Stimulated activated naive B cell treated with anti-CD40 and anti-IgM and Interleukin-4, amounts not matched to agents 10 μg/mL and 1 μg/mL and 100 μg/mL, for 72 hours (primary cell): ENCODE data around the gene TPRN.
A peak's percentile ranks its signal among the peaks of the same experiment; 100 is the strongest.

Source experiments
- ATAC-seq, 2 donors: fragments of 150-1000 bp; cut with Tn5 transposase; replicated peaks; 2 replicates each; pipeline ENCODE4 v1.10.0; 2021; ENCODE audit warnings: moderate library complexity in 1 of 2
- DNase-seq: peaks from one replicate; pipeline ENCODE4 v3.0.0; 2021
- H3K27ac Mint-ChIP-seq: one replicate; pipeline ENCODE4 v1.8.0; 2022; ENCODE audit warnings: mild to moderate bottlenecking, mixed read lengths
- H3K27me3 Mint-ChIP-seq, 2 donors: one replicate each; pipeline ENCODE4 v1.8.0; 2022; ENCODE audit warnings: mixed read lengths in 2 of 2
- H3K36me3 Mint-ChIP-seq, 2 donors: one replicate each; pipeline ENCODE4 v1.8.0; 2022; ENCODE audit warnings: mixed read lengths in 2 of 2, mild to moderate bottlenecking in 1 of 2
- H3K4me1 Mint-ChIP-seq, 2 donors: one replicate each; pipeline ENCODE4 v1.8.0; 2022; ENCODE audit warnings: mixed read lengths in 2 of 2, mild to moderate bottlenecking in 1 of 2
- H3K4me3 Mint-ChIP-seq, 2 donors: one replicate each; pipeline ENCODE4 v1.8.0; 2022; ENCODE audit warnings: mild to moderate bottlenecking in 2 of 2, mixed read lengths in 2 of 2, moderate library complexity in 1 of 2
- H3K9me3 Mint-ChIP-seq, 2 donors: one replicate each; pipeline ENCODE4 v1.8.0; 2022; ENCODE audit warnings: mixed read lengths in 2 of 2, mild to moderate bottlenecking in 1 of 2

Gene TPRN

DNA sequence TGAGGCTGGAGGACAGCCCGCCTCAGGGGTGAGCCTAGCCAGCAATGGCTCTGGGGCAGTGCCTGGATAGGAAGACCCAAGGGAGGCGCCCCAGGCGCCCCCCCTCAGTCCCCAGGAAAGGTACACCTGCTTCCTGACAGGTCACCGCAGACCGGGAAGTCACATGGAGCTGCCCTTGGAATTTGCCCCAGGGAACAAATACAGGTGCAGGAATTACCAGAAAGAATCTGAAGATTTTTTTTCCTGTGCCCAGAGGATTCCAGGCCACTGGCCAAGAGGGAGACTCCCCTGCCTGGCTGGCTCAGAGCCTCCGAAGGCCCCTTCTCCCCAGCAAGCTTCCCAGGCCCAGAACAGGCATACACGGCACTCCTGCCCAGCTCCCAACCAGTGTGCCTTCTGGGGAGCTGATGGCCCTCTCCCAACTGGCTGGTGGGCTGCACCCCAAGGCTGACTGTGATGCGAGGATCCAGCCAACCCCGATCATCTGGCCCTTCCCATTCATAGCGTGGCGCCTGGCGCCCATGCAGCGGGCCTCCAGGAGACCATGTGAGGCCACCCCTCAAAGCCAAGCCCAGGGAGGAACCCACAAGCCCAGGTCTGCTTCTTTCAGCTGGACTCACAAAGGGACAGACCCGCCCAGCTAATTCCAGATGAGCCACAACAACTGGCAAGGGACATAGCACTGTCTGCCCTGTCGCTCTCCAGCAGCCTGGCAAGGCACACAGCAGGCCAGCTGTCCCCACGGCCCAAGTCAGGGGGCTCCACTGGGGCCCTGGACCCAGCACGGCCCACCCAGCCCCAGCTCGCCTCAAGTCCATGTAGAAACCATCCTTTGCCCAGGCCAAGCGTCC, 2.3 kb downstream of the TPRN start:
- Mint-ChIP-seq H3K4me1 (peaks cover 25 to 52% of the 10 kb centered on the region in 2 donors), H3K36me3 (peaks cover 4 to 9% of the 10 kb centered on the region in 2 donors), H3K9me3 (no peaks in the 10 kb centered on the region), H3K4me3 (peak overlapping the region in 1 of 2 donors; percentile 17), H3K27ac (no peak overlapping the region), H3K27me3 (no peaks in the 10 kb centered on the region)
- ATAC-seq (no peak), DNase-seq (no peak)

DNA sequence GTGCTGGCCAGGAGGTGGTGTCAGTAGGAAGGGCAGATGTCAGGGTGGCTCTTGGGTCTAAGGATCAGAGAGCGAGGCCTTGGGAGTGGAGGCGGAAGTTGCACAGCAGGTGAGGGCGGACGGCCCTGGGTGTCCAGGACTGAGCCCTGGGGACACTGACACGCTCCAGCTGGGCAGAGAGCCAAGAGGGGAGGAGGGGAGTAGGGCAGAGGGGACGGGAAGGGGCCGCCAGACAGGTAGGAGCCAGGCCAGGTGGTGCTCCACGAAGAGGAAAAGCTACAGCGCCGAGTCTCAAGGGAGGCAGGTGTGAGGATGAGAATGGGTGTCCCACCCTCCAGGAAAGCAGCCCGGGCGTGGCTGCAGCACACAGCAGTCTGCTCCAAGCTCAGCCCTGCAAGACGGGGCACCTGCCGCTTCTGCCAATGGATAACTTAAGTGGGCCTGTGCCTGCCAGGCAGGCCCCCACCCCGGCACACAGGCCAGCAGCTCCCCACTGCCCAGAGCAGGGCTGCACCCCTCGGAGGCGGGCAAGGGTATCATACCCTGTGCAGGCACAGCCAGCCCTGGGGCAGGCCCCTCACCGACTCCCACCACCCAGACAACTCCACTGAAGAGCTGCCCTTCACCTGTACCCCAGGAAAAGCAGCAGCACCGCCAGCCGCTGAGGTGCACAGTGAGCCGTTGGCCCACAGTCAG, 4.9 kb downstream of the TPRN start:
- no peaks in the 10 kb centered on the region for H3K27me3 Mint-ChIP-seq
- H3K4me3 Mint-ChIP-seq = no peak overlapping the region
- DNase-seq (no peak), ATAC-seq (no peak)
- no peak overlapping the region for H3K27ac Mint-ChIP-seq
- H3K36me3 Mint-ChIP-seq = peaks cover 2 to 14% of the 10 kb centered on the region in 2 donors
- H3K4me1 Mint-ChIP-seq = peaks cover 22 to 43% of the 10 kb centered on the region in 2 donors
- H3K9me3 Mint-ChIP-seq = no peaks in the 10 kb centered on the region

DNA sequence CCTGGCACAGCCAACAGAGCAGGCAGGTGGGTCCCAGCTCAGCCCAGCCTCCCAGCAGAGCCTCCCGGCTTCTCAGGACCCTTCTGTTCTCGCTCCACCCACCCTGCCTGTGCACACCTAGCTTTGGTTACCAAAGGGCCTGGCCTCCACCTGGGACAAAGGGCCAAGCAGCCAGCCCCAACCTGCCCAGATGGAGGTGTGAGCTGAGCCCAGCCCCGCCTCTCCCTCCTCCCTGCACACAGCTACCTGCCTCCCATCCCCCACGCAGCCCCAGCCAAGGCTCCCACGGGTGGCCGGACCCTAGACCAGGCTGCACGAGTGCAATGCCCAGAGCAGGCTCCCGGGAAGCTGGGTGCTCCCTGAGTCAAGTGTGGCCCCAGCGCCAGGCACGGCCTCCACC, 5.6 kb downstream of the TPRN start:
- H3K27ac Mint-ChIP-seq = peak overlapping the region; percentile 60
- no peak overlapping the region for H3K4me3 Mint-ChIP-seq
- ATAC-seq = no peak
- H3K27me3 Mint-ChIP-seq = no peaks in the 10 kb centered on the region
- H3K9me3 Mint-ChIP-seq = no peaks in the 10 kb centered on the region
- peaks cover 2 to 17% of the 10 kb centered on the region in 2 donors for H3K36me3 Mint-ChIP-seq
- H3K4me1 Mint-ChIP-seq = peaks cover 25 to 51% of the 10 kb centered on the region in 2 donors
- no peak for DNase-seq

GRCh38 chr9:137194388-137194787, 6.2 kb downstream of the TPRN start:
- H3K4me3 Mint-ChIP-seq = no peak overlapping the region

GRCh38 chr9:137193771-137194170, 6.8 kb downstream of the TPRN start:
- Mint-ChIP-seq H3K27ac (no peak overlapping the region), H3K27me3 (no peaks in the 10 kb centered on the region), H3K9me3 (no peaks in the 10 kb centered on the region), H3K4me1 (peaks cover 27 to 51% of the 10 kb centered on the region in 2 donors), H3K4me3 (no peak overlapping the region), H3K36me3 (peaks cover 7 to 24% of the 10 kb centered on the region in 2 donors)
- DNase-seq (no peak), ATAC-seq (no peak)

More at GRCh38 chr9:137194388-137194787, 6.2 kb downstream of the TPRN start:
- Mint-ChIP-seq H3K36me3 (peaks cover 2 to 19% of the 10 kb centered on the region in 2 donors), H3K4me1 (peaks cover 24 to 51% of the 10 kb centered on the region in 2 donors), H3K27me3 (no peaks in the 10 kb centered on the region), H3K27ac (no peak overlapping the region), H3K9me3 (no peaks in the 10 kb centered on the region)
- ATAC-seq (no peak), DNase-seq (no peak)

DNA sequence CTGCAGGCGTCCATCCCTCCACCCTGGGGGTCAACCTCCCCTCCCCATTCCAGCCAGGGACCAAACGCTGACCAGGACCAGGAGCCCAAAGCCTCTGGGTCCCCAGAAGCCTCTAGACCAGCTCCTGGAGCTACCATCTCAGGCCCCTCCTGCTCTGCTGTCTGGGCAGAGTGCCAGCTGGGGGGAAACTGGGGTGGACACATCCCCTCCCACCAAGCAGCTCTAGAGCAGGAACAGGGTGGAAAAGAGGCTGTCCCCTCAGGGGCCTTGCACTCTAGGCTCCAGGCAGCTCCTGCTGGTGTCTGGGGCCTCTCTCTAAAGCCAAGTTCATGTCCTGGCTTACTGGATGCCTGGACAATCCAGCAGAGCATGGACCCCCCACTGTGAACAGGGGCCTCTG, 7.7 kb downstream of the TPRN start:
- ATAC-seq (no peak), DNase-seq (no peak)
- Mint-ChIP-seq H3K9me3 (no peaks in the 10 kb centered on the region), H3K27me3 (no peaks in the 10 kb centered on the region), H3K36me3 (peaks cover 7 to 27% of the 10 kb centered on the region in 2 donors), H3K4me3 (no peak overlapping the region), H3K4me1 (peaks cover 27 to 48% of the 10 kb centered on the region in 2 donors), H3K27ac (no peak overlapping the region)

- no peak overlapping the region for H3K4me3 Mint-ChIP-seq
- H3K36me3 Mint-ChIP-seq = peaks cover 7 to 30% of the 10 kb centered on the region in 2 donors
- H3K27me3 Mint-ChIP-seq = no peaks in the 10 kb centered on the region
- ATAC-seq = no peak
- no peak for DNase-seq
- H3K27ac Mint-ChIP-seq = no peak overlapping the region
- H3K4me1 Mint-ChIP-seq = peaks cover 27 to 49% of the 10 kb centered on the region in 2 donors
- H3K9me3 Mint-ChIP-seq = no peaks in the 10 kb centered on the region
These were observed 8.1 kb downstream of the TPRN start for GRCh38 chr9:137192448-137192780.

DNA sequence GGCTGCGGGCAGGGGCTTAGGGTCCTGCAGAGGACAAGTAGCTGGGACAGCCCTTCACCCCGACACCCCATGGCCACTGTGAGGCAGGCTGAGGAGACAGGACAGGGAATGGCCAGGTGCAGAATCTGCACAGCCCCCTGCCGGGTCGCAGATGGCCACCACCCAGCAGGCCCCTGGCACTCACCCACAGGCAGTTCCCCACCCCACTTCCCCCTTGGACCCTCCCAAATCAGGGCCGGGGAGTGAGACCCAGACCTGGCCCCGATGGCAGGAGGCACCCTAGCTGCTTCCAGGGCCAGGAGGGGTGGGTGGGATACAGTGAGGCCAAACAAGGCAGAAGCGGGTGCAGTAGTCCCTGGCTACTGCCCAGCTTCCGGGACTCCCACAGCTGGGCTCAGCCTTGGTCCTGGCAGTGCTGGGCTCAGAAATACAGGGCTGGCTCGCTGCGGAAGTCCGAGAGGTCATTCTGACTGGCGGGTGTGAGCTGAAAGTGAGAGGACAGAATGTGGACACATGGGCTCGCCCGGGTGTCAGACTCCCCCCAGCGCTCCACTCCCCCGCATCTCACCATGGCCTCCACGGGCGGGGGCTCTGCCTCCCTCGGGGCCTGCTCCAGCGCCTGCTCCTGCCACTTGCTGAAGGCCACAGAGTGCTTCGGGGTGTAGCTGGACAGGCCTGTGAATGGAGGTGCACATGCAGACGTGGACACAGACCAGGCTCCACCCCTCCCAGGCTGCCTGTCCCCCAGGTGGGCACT, 8.7 kb downstream of the TPRN start:
- no peaks in the 10 kb centered on the region for H3K27me3 Mint-ChIP-seq
- peaks cover 27 to 49% of the 10 kb centered on the region in 2 donors for H3K4me1 Mint-ChIP-seq
- H3K9me3 Mint-ChIP-seq = no peaks in the 10 kb centered on the region
- DNase-seq (no peak), ATAC-seq (no peak)
- no peak overlapping the region for H3K4me3 Mint-ChIP-seq
- peaks cover 7 to 30% of the 10 kb centered on the region in 2 donors for H3K36me3 Mint-ChIP-seq
- H3K27ac Mint-ChIP-seq = peak overlapping the region; percentile 51

DNA sequence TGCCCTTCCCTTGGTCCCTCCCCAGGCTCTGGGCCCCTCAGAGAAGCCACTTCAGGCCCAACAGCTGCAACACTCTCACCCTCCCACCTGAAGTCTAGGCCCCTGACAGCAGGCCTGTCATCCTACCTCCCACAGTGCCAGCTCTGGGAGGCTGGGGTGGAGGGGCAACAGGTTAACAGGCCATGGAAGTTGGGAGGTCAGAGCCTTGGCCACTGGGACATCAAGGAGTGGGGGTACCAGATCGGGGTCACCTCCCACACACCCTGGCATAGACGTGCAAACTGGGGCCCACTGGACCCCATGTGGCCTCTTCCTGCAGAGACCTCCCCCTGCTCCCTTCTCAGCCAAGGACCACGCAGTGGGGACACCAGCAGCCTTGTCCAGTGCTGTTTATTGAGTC, 9.3 kb downstream of the TPRN start:
- H3K27ac Mint-ChIP-seq = peak overlapping the region; percentile 91
- H3K4me3 Mint-ChIP-seq = peak overlapping the region; percentile 13 to 65
- H3K36me3 Mint-ChIP-seq = peaks cover 7 to 30% of the 10 kb centered on the region in 2 donors
- DNase-seq (no peak), ATAC-seq (no peak)
- H3K4me1 Mint-ChIP-seq = peaks cover 30 to 53% of the 10 kb centered on the region in 2 donors
- H3K27me3 Mint-ChIP-seq = no peaks in the 10 kb centered on the region
- no peaks in the 10 kb centered on the region for H3K9me3 Mint-ChIP-seq

GRCh38 chr9:137190315-137190856, 10.2 kb downstream of the TPRN start:
- H3K36me3 Mint-ChIP-seq = peaks cover 7 to 31% of the 10 kb centered on the region in 2 donors
- H3K4me1 Mint-ChIP-seq = peaks cover 32 to 61% of the 10 kb centered on the region in 2 donors
- H3K27me3 Mint-ChIP-seq = no peaks in the 10 kb centered on the region
- peak overlapping the region; percentile 97 to 98 for H3K4me3 Mint-ChIP-seq
- H3K27ac Mint-ChIP-seq = peak overlapping the region; percentile 91
- ATAC-seq (no peak), DNase-seq (no peak)
- H3K9me3 Mint-ChIP-seq = no peaks in the 10 kb centered on the region

GRCh38 chr9:137189297-137190295, 10.9 kb downstream of the TPRN start:
- peaks cover 32 to 62% of the 10 kb centered on the region in 2 donors for H3K4me1 Mint-ChIP-seq
- ATAC-seq (no peak), DNase-seq (no peak)
- H3K4me3 Mint-ChIP-seq = peak overlapping the region; percentile 97 to 98
- peak overlapping the region; percentile 95 for H3K27ac Mint-ChIP-seq
- H3K27me3 Mint-ChIP-seq = no peaks in the 10 kb centered on the region
- H3K36me3 Mint-ChIP-seq = peaks cover 7 to 32% of the 10 kb centered on the region in 2 donors
- no peaks in the 10 kb centered on the region for H3K9me3 Mint-ChIP-seq

DNA sequence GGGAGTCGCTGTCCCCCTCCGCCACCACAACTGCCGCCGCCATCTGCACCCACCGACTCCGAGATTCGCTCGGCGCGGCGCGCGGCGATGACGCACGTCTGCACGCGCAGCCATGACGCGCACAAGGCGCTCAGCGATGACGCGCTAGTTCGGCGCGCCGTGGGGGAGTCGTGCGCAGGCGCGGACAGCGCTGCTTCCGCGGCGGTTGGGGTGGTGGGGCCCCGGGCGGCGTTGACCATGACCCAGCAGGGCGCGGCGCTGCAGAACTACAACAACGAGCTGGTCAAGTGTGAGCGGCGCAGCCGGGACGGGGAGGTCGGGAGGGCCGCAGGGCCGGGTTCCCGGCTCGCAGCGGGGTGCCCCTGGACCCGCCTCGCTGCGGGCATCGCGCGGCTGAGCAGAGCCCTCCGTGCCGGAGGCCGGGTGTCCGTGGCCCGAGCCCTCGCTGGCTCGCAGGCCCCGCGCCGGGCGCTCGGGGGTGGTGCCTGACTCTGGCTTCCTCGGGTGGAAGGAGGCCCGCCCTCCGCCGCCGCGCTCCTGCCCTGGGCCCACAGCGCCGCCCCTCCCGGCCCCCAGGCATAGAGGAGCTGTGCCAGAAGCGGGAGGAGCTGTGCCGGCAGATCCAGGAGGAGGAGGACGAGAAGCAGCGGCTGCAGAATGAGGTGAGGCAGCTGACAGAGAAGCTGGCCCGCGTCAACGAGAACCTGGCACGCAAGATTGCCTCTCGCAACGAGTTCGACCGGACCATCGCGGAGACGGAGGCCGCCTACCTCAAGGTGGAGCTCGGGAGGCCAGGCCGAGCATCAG, 11.8 kb downstream of the TPRN start, which contains the start of the genes ANAPC2 and SSNA1:
TSS of gene ANAPC2 (minus strand) at position 71 of the 807 bp plus-strand sequence. CDS start at position 43, 28 bp downstream.
TSS of gene SSNA1 (plus strand) at position 187 of the 807 bp plus-strand sequence. CDS start at position 238, 51 bp downstream.
- peaks cover 36 to 69% of the 10 kb centered on the region in 2 donors for H3K4me1 Mint-ChIP-seq
- no peaks in the 10 kb centered on the region for H3K27me3 Mint-ChIP-seq
- ATAC-seq (peak; percentile 86 to 87), DNase-seq (peak; percentile 92)
- H3K9me3 Mint-ChIP-seq = no peaks in the 10 kb centered on the region
- peaks cover 15 to 41% of the 10 kb centered on the region in 2 donors for H3K36me3 Mint-ChIP-seq
- H3K4me3 Mint-ChIP-seq = peak within 1 kb of the TSS; percentile 98
- peak within 1 kb of the TSS; percentile 98 for H3K27ac Mint-ChIP-seq
